ENCODE results near the gene SLC66A2.

GRCh38 chr18:79933765-79934164, 17.7 kb downstream of the SLC66A2 start:
- TF ChIP-seq EZH2 (IDR thresholded peaks at IDR 0.05; ENCODE audit: insufficient read depth, poor library complexity, severe bottlenecking) (no peak), EZH2phosphoT487 (IDR thresholded peaks at IDR 0.05; ENCODE audit: insufficient read depth, low read depth) (no peak)

Measured in GM23248 (cell line).